Panc1 (cell line): Measurements from ENCODE around the gene GADL1. TPM values are rescaled to one million over a fixed set of nuclear protein-coding genes. Genes with fewer than 3 reads are reported as not detected.

ENCODE experiments used
- ATAC-seq: fragments of 200-7000 bp; cut with Tn5 transposase; 2 replicates; pipeline ENCODE4 v1.9.1; 2020; ENCODE audit warnings: mild to moderate bottlenecking, moderate library complexity
- BruUV-seq: library from RNA; stranded (reverse); fragments of 400-500 nt; replicated peaks from 2 replicates; lab custom pipeline; 2021; lab: Mats Ljungman, UMichigan
- CTCF ChIA-PET: fragments of 300-600 bp; sonication (Branson Sonifier 250); formaldehyde crosslinking; loops from one replicate; lab custom pipeline; 2022; ENCODE audit warnings: antibody characterized with exemption; lab: Charles Lee
- POLR2A ChIA-PET: fragments of 300-600 bp; sonication (Branson Sonifier 250); formaldehyde crosslinking; loops from one replicate; lab custom pipeline; 2022; ENCODE audit warnings: antibody characterized with exemption; lab: Charles Lee
- DNase-seq: peaks from one replicate; pipeline ENCODE4 v3.0.0-alpha.2; 2010; ENCODE audit warnings: low read depth, low spot score
- H3K27ac ChIP-seq: 2 replicates; pipeline ENCODE4 v1.5.1; 2011; ENCODE audit warnings: mild to moderate bottlenecking, low read length, inconsistent platforms
- H3K27me3 ChIP-seq: fragments of 200-500 bp; sonication (Bioruptor generic); 2 replicates; pipeline ENCODE4 v1.6.0; 2014; ENCODE audit warnings: low read length, inconsistent platforms; ENCODE audit not compliant: control insufficient read depth, insufficient read depth
- H3K36me3 ChIP-seq: fragments of 200-500 bp; sonication (Bioruptor generic); 2 replicates; pipeline ENCODE4 v1.5.1; 2014; ENCODE audit warnings: inconsistent platforms, mild to moderate bottlenecking, low read length, moderate library complexity; ENCODE audit not compliant: control insufficient read depth, insufficient read depth
- H3K4me1 ChIP-seq: 2 replicates; pipeline ENCODE4 v1.5.1; 2011; ENCODE audit warnings: inconsistent platforms, mild to moderate bottlenecking, low read length, moderate library complexity; ENCODE audit not compliant: control insufficient read depth, insufficient read depth
- H3K4me3 ChIP-seq, 2 experiments: 2 replicates each; pipeline ENCODE4 v1.5.1; 2011 to 2012; ENCODE audit warnings: low read depth in 2 of 2, low read length in 2 of 2, mild to moderate bottlenecking in 2 of 2, inconsistent platforms in 1 of 2, moderate library complexity in 1 of 2
- H3K9me3 ChIP-seq: fragments of 200-500 bp; sonication (Bioruptor generic); 2 replicates; pipeline ENCODE4 v1.5.1; 2014; ENCODE audit warnings: low read depth, mild to moderate bottlenecking, inconsistent platforms, low read length, moderate library complexity; ENCODE audit not compliant: control insufficient read depth, insufficient read depth
- CTCF ChIP-seq: fragments of 450-650 bp; IDR thresholded peaks from 2 replicates; pipeline ENCODE4 v1.5.1; 2017; ENCODE audit warnings: mild to moderate bottlenecking
- POLR2AphosphoS5 ChIP-seq: IDR thresholded peaks from 2 replicates; pipeline ENCODE4 v1.6.1; 2012; ENCODE audit warnings: mild to moderate bottlenecking, low read depth, low read length, moderate library complexity
- REST ChIP-seq, 2 experiments: IDR thresholded peaks; 2 replicates each; pipeline ENCODE4 v1.6.1; 2011 to 2012; ENCODE audit warnings: low read depth in 2 of 2, control low read depth in 1 of 2, low read length in 1 of 2, mild to moderate bottlenecking in 1 of 2, moderate library complexity in 1 of 2; ENCODE audit not compliant: insufficient read depth in 1 of 2
- SIN3A ChIP-seq: IDR thresholded peaks from 2 replicates; pipeline ENCODE4 v1.6.1; 2012; ENCODE audit warnings: low read depth, mild to moderate bottlenecking, low read length, moderate library complexity, borderline replicate concordance; ENCODE audit not compliant: insufficient read depth
- TCF7L2 ChIP-seq: IDR thresholded peaks from 2 replicates; pipeline ENCODE4 v1.6.1; 2011; ENCODE audit warnings: mild to moderate bottlenecking, low read depth, low read length, inconsistent platforms
- in situ Hi-C: cut with HindIII; loops from 2 replicates; pipeline ENCODE4 v1.10.0; 2016; ENCODE audit warnings: low sequenced_read_pairs, low pct_unique_long_range_greater_than_20kb
- intact Hi-C: fragments of 100-400 bp; cut with micrococcal nuclease; formaldehyde crosslinking; loops from one replicate; pipeline ENCODE4 v1.10.0; 2022; ENCODE audit not compliant: unreplicated experiment
- total RNA-seq: library from RNA; stranded (reverse); gene quantifications from one replicate; pipeline ENCODE4 v1.2.1, GENCODE V29; 2021; ENCODE audit not compliant: unreplicated experiment

Gene GADL1
- total RNA-seq, 1 experiment from 2014 or later = not detected

GRCh38 chr3:30694668-30695067 is 199.8 kb downstream of the GADL1 start:
- POLR2A ChIA-PET = no interaction called here
- ATAC-seq = no peak
- no peak for DNase-seq
- BruUV-seq = no TSS peak
- no peaks in the 10 kb centered on the region for H3K9me3 ChIP-seq
- intact Hi-C loops (loop anchor here (5.0 to 10.0 kb wide), 2 partner anchors 82 to 580 kb away; no protein-coding TSS in a partner anchor), in situ Hi-C loops (no loop called here)
- CTCF ChIA-PET = interaction anchor here (0.6 to 1.3 kb wide), 2 partner anchors 375 to 678 kb away, joined by 3 to 10 read pairs; no protein-coding TSS in a partner anchor
- TF ChIP-seq POLR2AphosphoS5 (no peak), CTCF (no peak; the same call in 1 of the 2 replicates)
- no peak overlapping the region for H3K4me3 ChIP-seq
- H3K27ac ChIP-seq = 0 out of 2 replicates have a peak overlapping the region, but pooled peaks have one; percentile 5
- H3K27me3 ChIP-seq = no peaks in the 10 kb centered on the region
- peaks cover 8% of the 10 kb centered on the region; the same call in 1 of the 2 replicates for H3K36me3 ChIP-seq
- peaks cover 21% of the 10 kb centered on the region for H3K4me1 ChIP-seq

DNA sequence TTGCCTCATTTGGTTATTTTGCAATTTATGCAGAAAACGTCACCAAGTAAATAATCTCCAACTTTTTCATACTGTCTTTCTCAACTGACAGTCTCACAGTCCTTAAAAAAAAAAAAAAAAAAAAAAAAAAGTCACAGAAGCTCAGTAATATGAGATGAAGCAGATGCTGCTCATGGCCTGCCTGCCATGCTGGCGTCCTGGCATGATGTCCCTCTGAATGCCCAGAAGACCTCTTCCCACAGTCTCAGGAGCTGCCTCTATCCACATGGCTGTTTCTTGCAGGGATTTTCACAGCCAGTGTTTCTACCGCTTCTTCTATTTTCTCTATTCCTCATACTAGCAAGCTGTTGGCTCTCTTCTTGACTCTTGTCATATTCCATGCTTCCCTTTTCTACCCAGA is 200.3 kb downstream of the GADL1 start:
- Histone ChIP-seq H3K9me3 (no peaks in the 10 kb centered on the region), H3K36me3 (peaks cover 8% of the 10 kb centered on the region; the same call in 1 of the 2 replicates), H3K4me3 (no peak overlapping the region), H3K4me1 (peaks cover 26% of the 10 kb centered on the region), H3K27ac (peak overlapping the region; percentile 5; the same call in 1 of the 2 replicates), H3K27me3 (no peaks in the 10 kb centered on the region)
- ChIA-PET CTCF (interaction anchor here (0.6 to 1.3 kb wide), 3 partner anchors 375 to 677 kb away, joined by 3 to 10 read pairs (median 3); no protein-coding TSS in a partner anchor), POLR2A (no interaction called here)
- no TSS peak for BruUV-seq
- in situ Hi-C loops (no loop called here), intact Hi-C loops (loop anchor here (5.0 to 10.0 kb wide), 2 partner anchors 82 to 579 kb away; no protein-coding TSS in a partner anchor)
- no peak for TF ChIP-seq SIN3A
- no peak for TF ChIP-seq TCF7L2
- TF ChIP-seq POLR2AphosphoS5 = no peak
- no peak for TF ChIP-seq CTCF
- no peak for TF ChIP-seq REST (IDR thresholded peaks at IDR 0.05; ENCODE audit: insufficient read depth in 1 of 2, low read depth in 2 of 2, low read length in 1 of 2)
- ATAC-seq = no peak
- DNase-seq = no peak
